ENCODE results near the gene HLA-DPB1.
"Not testable (repeated sequence)": the region's sequence is repeated elsewhere in the genome, so short reads cannot be mapped to it uniquely, and the experiment has no call there.

Gene HLA-DPB1

DNA sequence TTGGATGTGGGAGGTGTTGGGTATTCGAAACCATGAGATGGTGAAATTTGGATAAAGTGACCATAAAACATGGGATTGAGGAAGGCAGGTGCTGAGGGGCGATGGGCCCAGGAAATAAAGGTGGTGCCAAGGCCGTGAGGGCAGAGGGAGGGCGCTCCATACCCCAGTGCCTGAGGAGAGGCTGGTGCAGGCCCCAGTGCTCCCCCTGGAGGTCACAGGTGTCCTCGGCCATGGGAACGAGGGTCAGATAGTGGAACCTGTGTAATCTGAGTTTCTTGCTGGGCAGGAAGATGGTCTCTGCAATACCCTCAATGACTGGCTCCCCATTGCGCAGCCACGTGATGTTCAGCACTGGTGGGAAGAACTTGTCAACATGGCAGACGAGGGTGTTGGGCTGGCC is 16.2 kb downstream of the HLA-DPB1 start:
- H3K4me3 ChIP-seq (ENCODE audit: low read length): no peak overlapping the region
- no peaks in the 10 kb centered on the region for H3K36me3 ChIP-seq (ENCODE audit: control insufficient read depth, insufficient read depth, low read length)
- no peak overlapping the region for H3K9ac ChIP-seq (ENCODE audit: low read length)
- H3K9me3 ChIP-seq (ENCODE audit: control insufficient read depth, low read length): no peaks in the 10 kb centered on the region
- H3K4me1 ChIP-seq (ENCODE audit: control insufficient read depth, insufficient read depth, low read length): no peaks in the 10 kb centered on the region
- peaks cover 9% of the 10 kb centered on the region for H3K27me3 ChIP-seq (ENCODE audit: control insufficient read depth, insufficient read depth, low read length)

GRCh38 chr6:33092385-33092784 is 16.6 kb downstream of the HLA-DPB1 start:
- Histone ChIP-seq H3K9ac (ENCODE audit: low read length) (no peak overlapping the region), H3K9me3 (ENCODE audit: control insufficient read depth, low read length) (no peaks in the 10 kb centered on the region), H3K4me1 (ENCODE audit: control insufficient read depth, insufficient read depth, low read length) (no peaks in the 10 kb centered on the region), H3K36me3 (ENCODE audit: control insufficient read depth, insufficient read depth, low read length) (no peaks in the 10 kb centered on the region), H3K27me3 (ENCODE audit: control insufficient read depth, insufficient read depth, low read length) (peaks cover 13% of the 10 kb centered on the region), H3K4me3 (ENCODE audit: low read length) (no peak overlapping the region)

GRCh38 chr6:33093855-33094254 is 18.1 kb downstream of the HLA-DPB1 start:
- Histone ChIP-seq H3K9ac (ENCODE audit: low read length) (no peak overlapping the region), H3K9me3 (ENCODE audit: control insufficient read depth, low read length) (no peaks in the 10 kb centered on the region), H3K36me3 (ENCODE audit: control insufficient read depth, insufficient read depth, low read length) (no peaks in the 10 kb centered on the region), H3K27me3 (ENCODE audit: control insufficient read depth, insufficient read depth, low read length) (peaks cover 14% of the 10 kb centered on the region), H3K4me3 (ENCODE audit: low read length) (no peak overlapping the region), H3K4me1 (ENCODE audit: control insufficient read depth, insufficient read depth, low read length) (no peaks in the 10 kb centered on the region)

DNA sequence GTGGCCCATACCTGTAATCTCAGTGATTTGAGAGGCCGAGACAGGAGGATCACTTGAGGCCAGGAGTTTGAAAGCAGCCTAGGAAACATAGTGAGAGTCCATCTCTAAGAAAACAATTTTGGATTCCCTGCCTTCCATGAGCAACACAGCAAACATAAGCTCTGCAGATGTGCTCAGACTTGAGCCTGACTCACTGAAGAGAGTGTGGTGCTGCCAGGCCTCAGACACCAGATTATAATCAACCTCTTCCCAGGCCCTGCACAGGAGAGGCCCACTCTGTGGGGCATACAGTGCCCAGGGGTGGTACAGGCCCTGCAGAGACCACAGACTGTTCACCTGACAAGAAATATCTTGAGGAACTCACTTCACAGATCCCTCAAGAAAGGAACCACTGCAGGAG is 19.9 kb downstream of the HLA-DPB1 start:
- Histone ChIP-seq H3K9me3 (ENCODE audit: control insufficient read depth, low read length) (no peaks in the 10 kb centered on the region), H3K4me3 (ENCODE audit: low read length) (no peak overlapping the region), H3K27me3 (ENCODE audit: control insufficient read depth, insufficient read depth, low read length) (peaks cover 14% of the 10 kb centered on the region), H3K9ac (ENCODE audit: low read length) (no peak overlapping the region), H3K4me1 (ENCODE audit: control insufficient read depth, insufficient read depth, low read length) (no peaks in the 10 kb centered on the region), H3K36me3 (ENCODE audit: control insufficient read depth, insufficient read depth, low read length) (no peaks in the 10 kb centered on the region)

DNA sequence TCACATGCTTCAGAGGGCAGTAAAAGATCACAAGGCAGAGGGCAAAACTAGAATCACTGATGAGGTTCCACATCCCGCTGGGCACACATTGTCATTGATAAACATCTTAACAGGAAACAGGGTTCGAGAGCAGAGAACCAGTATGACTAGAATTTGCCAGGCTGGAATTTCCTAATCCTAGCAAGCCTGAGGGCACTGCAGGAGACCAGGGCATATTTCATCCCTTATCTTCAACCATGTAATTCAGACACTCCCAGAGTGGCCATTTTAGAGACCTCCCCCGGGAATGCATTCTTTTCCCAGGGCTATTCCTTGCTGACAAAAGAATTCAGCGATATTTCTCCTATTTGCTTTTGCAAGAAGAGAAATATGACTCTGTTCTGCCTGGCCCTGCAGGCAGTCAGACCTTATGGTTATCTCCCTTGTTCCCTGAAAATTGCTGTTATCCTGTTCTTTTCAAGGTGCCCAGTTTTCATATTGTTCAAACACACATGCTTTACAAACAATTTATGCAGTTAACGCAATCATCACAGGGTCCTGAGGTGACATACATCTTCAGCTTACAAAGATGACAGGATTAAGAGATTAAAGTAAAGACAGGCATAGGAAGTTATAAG is 25.4 kb downstream of the HLA-DPB1 start:
- not testable (repeated sequence) for H3K9ac ChIP-seq (ENCODE audit: low read length); H3K4me3 ChIP-seq (ENCODE audit: low read length); H3K36me3 ChIP-seq (ENCODE audit: control insufficient read depth, insufficient read depth, low read length); H3K9me3 ChIP-seq (ENCODE audit: control insufficient read depth, low read length); H3K4me1 ChIP-seq (ENCODE audit: control insufficient read depth, insufficient read depth, low read length)
- peaks cover 10% of the 10 kb centered on the region for H3K27me3 ChIP-seq (ENCODE audit: control insufficient read depth, insufficient read depth, low read length)

DNA sequence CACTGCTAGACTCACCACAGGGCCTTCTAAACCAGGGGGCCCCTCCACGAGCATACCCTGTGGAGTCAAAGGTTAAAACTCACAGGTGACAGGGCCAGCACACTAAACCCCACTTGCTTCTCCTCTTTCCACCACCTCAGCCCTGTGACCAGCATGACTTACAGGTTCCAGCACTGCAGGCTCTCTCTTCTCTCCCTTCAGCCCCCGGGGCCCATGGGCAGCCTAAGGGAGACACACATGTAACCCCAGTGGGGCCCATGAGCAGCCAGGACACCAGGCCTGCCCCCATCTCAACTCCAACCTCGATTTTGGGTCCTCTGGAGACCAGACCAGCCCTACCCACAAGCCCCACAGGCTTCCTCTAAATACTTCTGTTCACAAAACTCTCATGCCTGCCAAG is 28.0 kb downstream of the HLA-DPB1 start:
- Histone ChIP-seq H3K9ac (ENCODE audit: low read length) (no peak overlapping the region), H3K9me3 (ENCODE audit: control insufficient read depth, low read length) (no peaks in the 10 kb centered on the region), H3K4me3 (ENCODE audit: low read length) (no peak overlapping the region), H3K27me3 (ENCODE audit: control insufficient read depth, insufficient read depth, low read length) (no peaks in the 10 kb centered on the region), H3K36me3 (ENCODE audit: control insufficient read depth, insufficient read depth, low read length) (no peaks in the 10 kb centered on the region), H3K4me1 (ENCODE audit: control insufficient read depth, insufficient read depth, low read length) (no peaks in the 10 kb centered on the region)

- H3K4me1 ChIP-seq (ENCODE audit: control insufficient read depth, insufficient read depth, low read length): no peaks in the 10 kb centered on the region
- no peaks in the 10 kb centered on the region for H3K36me3 ChIP-seq (ENCODE audit: control insufficient read depth, insufficient read depth, low read length)
- H3K9ac ChIP-seq (ENCODE audit: low read length): no peak overlapping the region
- no peaks in the 10 kb centered on the region for H3K9me3 ChIP-seq (ENCODE audit: control insufficient read depth, low read length)
- no peaks in the 10 kb centered on the region for H3K27me3 ChIP-seq (ENCODE audit: control insufficient read depth, insufficient read depth, low read length)
- H3K4me3 ChIP-seq (ENCODE audit: low read length): no peak overlapping the region
Observed at GRCh38 chr6:33104887-33105286, 29.1 kb downstream of the HLA-DPB1 start.

- Histone ChIP-seq H3K36me3 (ENCODE audit: control insufficient read depth, insufficient read depth, low read length) (no peaks in the 10 kb centered on the region), H3K27me3 (ENCODE audit: control insufficient read depth, insufficient read depth, low read length) (no peaks in the 10 kb centered on the region), H3K9ac (ENCODE audit: low read length) (no peak overlapping the region), H3K9me3 (ENCODE audit: control insufficient read depth, low read length) (no peaks in the 10 kb centered on the region), H3K4me1 (ENCODE audit: control insufficient read depth, insufficient read depth, low read length) (no peaks in the 10 kb centered on the region), H3K4me3 (ENCODE audit: low read length) (no peak overlapping the region)
Observed at GRCh38 chr6:33105386-33105785, 29.6 kb downstream of the HLA-DPB1 start.

- Histone ChIP-seq H3K9ac (ENCODE audit: low read length) (no peak overlapping the region), H3K9me3 (ENCODE audit: control insufficient read depth, low read length) (no peaks in the 10 kb centered on the region), H3K4me1 (ENCODE audit: control insufficient read depth, insufficient read depth, low read length) (no peaks in the 10 kb centered on the region), H3K27me3 (ENCODE audit: control insufficient read depth, insufficient read depth, low read length) (no peaks in the 10 kb centered on the region), H3K36me3 (ENCODE audit: control insufficient read depth, insufficient read depth, low read length) (no peaks in the 10 kb centered on the region), H3K4me3 (ENCODE audit: low read length) (no peak overlapping the region)
Observed at GRCh38 chr6:33105916-33106871, 30.4 kb downstream of the HLA-DPB1 start.

GRCh38 chr6:33107641-33108040 is 31.9 kb downstream of the HLA-DPB1 start:
- no peak overlapping the region for H3K4me3 ChIP-seq (ENCODE audit: low read length)
- H3K9me3 ChIP-seq (ENCODE audit: control insufficient read depth, low read length): no peaks in the 10 kb centered on the region
- peaks cover 2% of the 10 kb centered on the region for H3K27me3 ChIP-seq (ENCODE audit: control insufficient read depth, insufficient read depth, low read length)
- no peak overlapping the region for H3K9ac ChIP-seq (ENCODE audit: low read length)
- H3K4me1 ChIP-seq (ENCODE audit: control insufficient read depth, insufficient read depth, low read length): no peaks in the 10 kb centered on the region
- H3K36me3 ChIP-seq (ENCODE audit: control insufficient read depth, insufficient read depth, low read length): no peaks in the 10 kb centered on the region

DNA sequence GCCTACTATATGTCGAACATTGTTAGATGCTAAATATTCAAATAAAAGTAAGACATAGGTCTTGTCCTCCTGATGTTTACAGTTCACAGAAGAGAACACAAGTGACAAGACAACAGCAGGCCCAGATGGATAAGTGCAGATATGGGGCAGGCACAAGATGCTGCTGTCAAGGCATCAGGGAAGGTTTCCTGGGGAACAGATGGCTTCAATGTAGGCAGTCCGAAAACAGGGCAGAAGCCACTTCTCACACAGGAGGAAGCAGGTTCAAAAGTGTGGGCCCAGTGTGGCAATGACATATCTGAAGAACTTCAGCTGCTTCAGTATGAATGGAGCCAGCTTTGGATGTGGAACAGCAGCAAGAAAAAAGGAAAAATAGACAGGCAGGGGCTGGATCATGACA is 32.5 kb downstream of the HLA-DPB1 start:
- Histone ChIP-seq H3K9ac (ENCODE audit: low read length) (no peak overlapping the region), H3K4me1 (ENCODE audit: control insufficient read depth, insufficient read depth, low read length) (no peaks in the 10 kb centered on the region), H3K27me3 (ENCODE audit: control insufficient read depth, insufficient read depth, low read length) (peaks cover 6% of the 10 kb centered on the region), H3K4me3 (ENCODE audit: low read length) (no peak overlapping the region), H3K36me3 (ENCODE audit: control insufficient read depth, insufficient read depth, low read length) (no peaks in the 10 kb centered on the region), H3K9me3 (ENCODE audit: control insufficient read depth, low read length) (no peaks in the 10 kb centered on the region)

- no peak overlapping the region for H3K4me3 ChIP-seq (ENCODE audit: low read length)
- no peaks in the 10 kb centered on the region for H3K4me1 ChIP-seq (ENCODE audit: control insufficient read depth, insufficient read depth, low read length)
- H3K36me3 ChIP-seq (ENCODE audit: control insufficient read depth, insufficient read depth, low read length): no peaks in the 10 kb centered on the region
- H3K9ac ChIP-seq (ENCODE audit: low read length): no peak overlapping the region
- no peaks in the 10 kb centered on the region for H3K9me3 ChIP-seq (ENCODE audit: control insufficient read depth, low read length)
- peaks cover 22% of the 10 kb centered on the region for H3K27me3 ChIP-seq (ENCODE audit: control insufficient read depth, insufficient read depth, low read length)
Observed at GRCh38 chr6:33112148-33112547, 36.4 kb downstream of the HLA-DPB1 start.
